IMR-90 (cell line): Measurements from ENCODE around the gene CNTFR. TPM values are rescaled to one million over a fixed set of nuclear protein-coding genes. Genes with fewer than 3 reads are reported as not detected.

Experiments
- ATAC-seq: fragments of 200-7000 bp; cut with Tn5 transposase; 2 replicates; pipeline ENCODE4 v1.9.1; 2020; ENCODE audit warnings: low read depth, mild to moderate bottlenecking, moderate library complexity
- BruUV-seq: library from RNA; stranded (reverse); fragments of 400-500 nt; replicated peaks from 2 replicates; lab custom pipeline; 2021; lab: Mats Ljungman, UMichigan
- CTCF ChIA-PET: fragments of 300-600 bp; formaldehyde crosslinking; extraction: SDS; loops from one replicate; lab custom pipeline; 2021; ENCODE audit warnings: antibody characterized with exemption; lab: Yijun Ruan, JAX
- POLR2A ChIA-PET: fragments of 300-600 bp; sonication (Branson Sonifier 250); formaldehyde crosslinking; loops from one replicate; lab custom pipeline; 2022; ENCODE audit warnings: antibody characterized with exemption; ENCODE audit not compliant: unreplicated experiment; lab: Charles Lee
- DNase-seq: peaks from one replicate; pipeline ENCODE4 v3.0.0; 2013
- H2AFZ ChIP-seq: replicated peaks from 2 replicates; pipeline ENCODE3; 2013; ENCODE audit warnings: low read length, mild to moderate bottlenecking; ENCODE audit not compliant: poor library complexity
- H2AK5ac ChIP-seq: 2 replicates; pipeline ENCODE4 v1.6.1; 2013; ENCODE audit warnings: low read depth, low read length, inconsistent platforms
- H2AK9ac ChIP-seq: replicated peaks from 2 replicates; pipeline ENCODE3; 2013; ENCODE audit warnings: mild to moderate bottlenecking, low read depth, low read length, moderate library complexity; ENCODE audit not compliant: poor library complexity
- H2BK120ac ChIP-seq: 2 replicates; pipeline ENCODE4 v1.6.1; 2013; ENCODE audit warnings: low read depth, low read length, inconsistent platforms
- H2BK15ac ChIP-seq: 3 replicates; pipeline ENCODE4 v1.6.1; 2013; ENCODE audit warnings: low read depth, low read length, inconsistent platforms
- H2BK20ac ChIP-seq: 2 replicates; pipeline ENCODE4 v1.6.1; 2013; ENCODE audit warnings: low read depth, mild to moderate bottlenecking, inconsistent platforms, low read length, moderate library complexity
- H2BK5ac ChIP-seq: 2 replicates; pipeline ENCODE4 v1.6.1; 2013; ENCODE audit warnings: mild to moderate bottlenecking, low read depth, low read length, inconsistent platforms; ENCODE audit not compliant: poor library complexity, severe bottlenecking
- H3K14ac ChIP-seq: replicated peaks from 2 replicates; pipeline ENCODE4 v1.6.1; 2013; ENCODE audit warnings: low read depth, low read length, inconsistent platforms
- H3K18ac ChIP-seq: 2 replicates; pipeline ENCODE4 v1.6.1; 2013; ENCODE audit warnings: low read depth, low read length, control low read depth
- H3K23ac ChIP-seq: 2 replicates; pipeline ENCODE4 v1.6.1; 2013; ENCODE audit warnings: low read depth, low read length, inconsistent platforms
- H3K27ac ChIP-seq: 2 replicates; pipeline ENCODE4 v1.5.1; 2013; ENCODE audit warnings: mild to moderate bottlenecking, control low read depth, low read length; ENCODE audit not compliant: insufficient read depth
- H3K27me3 ChIP-seq: 2 replicates; pipeline ENCODE4 v1.6.1; 2013; ENCODE audit warnings: low read length; ENCODE audit not compliant: control insufficient read depth, insufficient read depth
- H3K36me3 ChIP-seq: 2 replicates; pipeline ENCODE4 v1.6.1; 2013; ENCODE audit warnings: low read length, mixed read lengths; ENCODE audit not compliant: control insufficient read depth, insufficient read depth
- H3K4ac ChIP-seq: 2 replicates; pipeline ENCODE4 v1.6.1; 2013; ENCODE audit warnings: low read depth, low read length, inconsistent platforms
- H3K4me1 ChIP-seq: 2 replicates; pipeline ENCODE4 v1.6.1; 2013; ENCODE audit warnings: low read length, mixed read lengths; ENCODE audit not compliant: control insufficient read depth, insufficient read depth
- H3K4me2 ChIP-seq: 2 replicates; pipeline ENCODE4 v1.6.1; 2013; ENCODE audit warnings: low read depth, mild to moderate bottlenecking, control low read depth, low read length, moderate library complexity
- H3K4me3 ChIP-seq: 2 replicates; pipeline ENCODE4 v1.5.1; 2013; ENCODE audit warnings: low read depth, mild to moderate bottlenecking, control low read depth, low read length, moderate library complexity; ENCODE audit not compliant: insufficient read depth
- H3K56ac ChIP-seq: 2 replicates; pipeline ENCODE4 v1.6.1; 2013; ENCODE audit warnings: low read length, inconsistent platforms; ENCODE audit not compliant: insufficient read depth; ENCODE audit errors: extremely low read depth
- H3K79me1 ChIP-seq, 2 experiments: 2 replicates each; pipeline ENCODE4 v1.6.1; 2013; ENCODE audit warnings: low read length in 2 of 2, inconsistent platforms in 1 of 2, low read depth in 1 of 2
- H3K9ac ChIP-seq: 2 replicates; pipeline ENCODE4 v1.6.1; 2013; ENCODE audit warnings: low read depth, low read length, control low read depth
- H3K9me1 ChIP-seq: 2 replicates; pipeline ENCODE4 v1.6.1; 2013; ENCODE audit warnings: low read length, inconsistent platforms; ENCODE audit not compliant: insufficient read depth
- H3K9me3 ChIP-seq: 2 replicates; pipeline ENCODE4 v1.6.1; 2013; ENCODE audit warnings: low read length; ENCODE audit not compliant: control insufficient read depth, insufficient read depth
- H4K20me1 ChIP-seq: 2 replicates; pipeline ENCODE4 v1.6.1; 2013; ENCODE audit warnings: low read length, inconsistent platforms; ENCODE audit not compliant: insufficient read depth
- H4K5ac ChIP-seq: 2 replicates; pipeline ENCODE4 v1.6.1; 2013; ENCODE audit warnings: mild to moderate bottlenecking, low read depth, low read length, control low read depth
- H4K8ac ChIP-seq, 2 experiments: 2 replicates each; pipeline ENCODE4 v1.6.1; 2013; ENCODE audit warnings: low read depth in 2 of 2, low read length in 2 of 2, control low read depth in 1 of 2, inconsistent platforms in 1 of 2
- H4K91ac ChIP-seq: 2 replicates; pipeline ENCODE4 v1.6.1; 2013; ENCODE audit warnings: low read depth, low read length, inconsistent platforms; ENCODE audit not compliant: insufficient read depth
- BHLHE40 ChIP-seq: fragments of 150-350 bp; IDR thresholded peaks from 2 replicates; pipeline ENCODE4 v1.6.1; 2016; ENCODE audit warnings: mild to moderate bottlenecking, low read depth, low read length
- CEBPB ChIP-seq: IDR thresholded peaks from 2 replicates; pipeline ENCODE4 v1.6.1; 2012; ENCODE audit warnings: low read depth, low read length, improper control_type of control experiment
- CHD1 ChIP-seq: IDR thresholded peaks from 2 replicates; pipeline ENCODE4 v1.6.1; 2012; ENCODE audit warnings: low read depth, low read length, improper control_type of control experiment
- FOS ChIP-seq: fragments of 150-350 bp; IDR thresholded peaks from 2 replicates; pipeline ENCODE4 v1.6.1; 2016; ENCODE audit warnings: low read depth, low read length
- MAFK ChIP-seq: IDR thresholded peaks from 2 replicates; pipeline ENCODE4 v1.6.1; 2012; ENCODE audit warnings: low read depth, low read length, improper control_type of control experiment
- MAZ ChIP-seq: IDR thresholded peaks from 2 replicates; pipeline ENCODE4 v1.6.1; 2012; ENCODE audit warnings: low read depth, mild to moderate bottlenecking, low read length, improper control_type of control experiment, moderate library complexity, borderline replicate concordance
- MXI1 ChIP-seq: IDR thresholded peaks from 2 replicates; pipeline ENCODE4 v1.6.1; 2012; ENCODE audit warnings: low read depth, mild to moderate bottlenecking, low read length, moderate library complexity, borderline replicate concordance
- RAD21 ChIP-seq: IDR thresholded peaks from 2 replicates; pipeline ENCODE4 v1.6.1; 2012; ENCODE audit warnings: low read length, improper control_type of control experiment
- RFX5 ChIP-seq: IDR thresholded peaks from 2 replicates; pipeline ENCODE4 v1.8.0; 2012; ENCODE audit warnings: low read depth, mild to moderate bottlenecking, low read length, moderate library complexity
- USF2 ChIP-seq: fragments of 150-350 bp; IDR thresholded peaks from 2 replicates; pipeline ENCODE4 v1.6.1; 2017; ENCODE audit warnings: mild to moderate bottlenecking, antibody characterized with exemption, low read length, low read depth
- WGBS, 2 experiments: methylation state at CpG; one replicate each; pipeline versions ENCODE4 v1.1.5 to v1.1.7; 2013; ENCODE audit warnings: missing lambda C conversion rate in 2 of 2; ENCODE audit not compliant: insufficient read length in 1 of 2; ENCODE audit errors: extremely low coverage in 2 of 2; 5-methylcytosine and 5-hydroxymethylcytosine counted together
- dilution Hi-C: fragments of 300-500 bp; cut with HindIII; formaldehyde crosslinking; loops from one replicate; pipeline ENCODE4 v1.14.3; 2018; ENCODE audit warnings: low sequenced_read_pairs; ENCODE audit not compliant: unreplicated experiment
- in situ Hi-C: fragments of 300-500 bp; cut with MboI; formaldehyde crosslinking; loops from 3 replicates; pipeline ENCODE4 v1.14.3; 2019; ENCODE audit warnings: low sequenced_read_pairs, inconsistent platforms, mixed read lengths
- intact Hi-C: fragments of 100-400 bp; cut with micrococcal nuclease; formaldehyde crosslinking; loops from 2 replicates; pipeline ENCODE4 v1.10.0; 2022
- polyA plus RNA-seq, 3 experiments: library from polyadenylated mRNA; depleted of rRNA; stranded (reverse); fragments of >200 nt; gene quantifications; 2 replicates each; pipeline ENCODE4 v1.2.3, GENCODE V29; 2012; ENCODE audit warnings: low replicate concordance in 1 of 3
- total RNA-seq: library from RNA; depleted of rRNA; stranded (reverse); fragments of >200 nt; gene quantifications from 2 replicates; pipeline ENCODE4 v1.2.3, GENCODE V29; 2012
- TF ChIP-seq, protein P1 (sequence below): fragments of 150-350 bp; IDR thresholded peaks from 2 replicates; pipeline ENCODE4 v1.6.1; 2016; ENCODE audit warnings: low read depth, mild to moderate bottlenecking, low read length, moderate library complexity, borderline replicate concordance
- TF ChIP-seq, protein P2 (sequence below): conservative IDR thresholded peaks from 2 replicates; pipeline ENCODE4 v1.5.1; 2012; ENCODE audit warnings: mild to moderate bottlenecking, low read depth, low read length, improper control_type of control experiment

The CNTFR gene
- total and polyA plus RNA-seq, 2 of the 4 experiments (the other 2 are of a cell fraction) = not detected

- in situ Hi-C loops = no loop called here
- DNase-seq = no peak
- no CpG with 5 or more reads among the region's 2 CpGs for WGBS, 2 experiments
Observed at GRCh38 chr9:34513567-34514214, 75.8 kb downstream of the CNTFR start.

More at GRCh38 chr9:34513567-34514214, 75.8 kb downstream of the CNTFR start:
- intact Hi-C loops (no loop called here), dilution Hi-C loops (no loop called here)
- no peaks in the 10 kb centered on the region for H3K9me3 ChIP-seq
- TF ChIP-seq FOS (no peak), RAD21 (no peak), USF2 (no peak), MAFK (no peak), RFX5 (no peak), BHLHE40 (no peak), CHD1 (no peak), MAZ (no peak), CEBPB (no peak), MXI1 (no peak)
- TF ChIP-seq, protein P1, sequence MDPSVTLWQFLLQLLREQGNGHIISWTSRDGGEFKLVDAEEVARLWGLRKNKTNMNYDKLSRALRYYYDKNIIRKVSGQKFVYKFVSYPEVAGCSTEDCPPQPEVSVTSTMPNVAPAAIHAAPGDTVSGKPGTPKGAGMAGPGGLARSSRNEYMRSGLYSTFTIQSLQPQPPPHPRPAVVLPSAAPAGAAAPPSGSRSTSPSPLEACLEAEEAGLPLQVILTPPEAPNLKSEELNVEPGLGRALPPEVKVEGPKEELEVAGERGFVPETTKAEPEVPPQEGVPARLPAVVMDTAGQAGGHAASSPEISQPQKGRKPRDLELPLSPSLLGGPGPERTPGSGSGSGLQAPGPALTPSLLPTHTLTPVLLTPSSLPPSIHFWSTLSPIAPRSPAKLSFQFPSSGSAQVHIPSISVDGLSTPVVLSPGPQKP = no peak
- TF ChIP-seq, protein P2, sequence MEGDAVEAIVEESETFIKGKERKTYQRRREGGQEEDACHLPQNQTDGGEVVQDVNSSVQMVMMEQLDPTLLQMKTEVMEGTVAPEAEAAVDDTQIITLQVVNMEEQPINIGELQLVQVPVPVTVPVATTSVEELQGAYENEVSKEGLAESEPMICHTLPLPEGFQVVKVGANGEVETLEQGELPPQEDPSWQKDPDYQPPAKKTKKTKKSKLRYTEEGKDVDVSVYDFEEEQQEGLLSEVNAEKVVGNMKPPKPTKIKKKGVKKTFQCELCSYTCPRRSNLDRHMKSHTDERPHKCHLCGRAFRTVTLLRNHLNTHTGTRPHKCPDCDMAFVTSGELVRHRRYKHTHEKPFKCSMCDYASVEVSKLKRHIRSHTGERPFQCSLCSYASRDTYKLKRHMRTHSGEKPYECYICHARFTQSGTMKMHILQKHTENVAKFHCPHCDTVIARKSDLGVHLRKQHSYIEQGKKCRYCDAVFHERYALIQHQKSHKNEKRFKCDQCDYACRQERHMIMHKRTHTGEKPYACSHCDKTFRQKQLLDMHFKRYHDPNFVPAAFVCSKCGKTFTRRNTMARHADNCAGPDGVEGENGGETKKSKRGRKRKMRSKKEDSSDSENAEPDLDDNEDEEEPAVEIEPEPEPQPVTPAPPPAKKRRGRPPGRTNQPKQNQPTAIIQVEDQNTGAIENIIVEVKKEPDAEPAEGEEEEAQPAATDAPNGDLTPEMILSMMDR = no peak
- no peak overlapping the region for H3K56ac ChIP-seq
- no peaks in the 10 kb centered on the region for H4K20me1 ChIP-seq
- H3K4me2 ChIP-seq = no peak overlapping the region
- no peak overlapping the region for H2BK20ac ChIP-seq
- no TSS peak for BruUV-seq
- no peak overlapping the region for H2BK5ac ChIP-seq
- H2AFZ ChIP-seq = no peak overlapping the region
- no peaks in the 10 kb centered on the region for H3K36me3 ChIP-seq
- no peak overlapping the region for H3K27ac ChIP-seq
- no peak overlapping the region for H4K91ac ChIP-seq
- no peak overlapping the region for H3K18ac ChIP-seq
- no peaks in the 10 kb centered on the region for H3K9me1 ChIP-seq
- H4K8ac ChIP-seq = no peak overlapping the region
- no peak overlapping the region for H2BK120ac ChIP-seq
- no peak overlapping the region for H3K14ac ChIP-seq
- no peaks in the 10 kb centered on the region for H3K79me1 ChIP-seq
- no peak overlapping the region for H3K9ac ChIP-seq
- no peak overlapping the region for H3K23ac ChIP-seq
- H2AK9ac ChIP-seq = no peak overlapping the region
- ATAC-seq = no peak
- H3K27me3 ChIP-seq = peaks cover 58% of the 10 kb centered on the region
- no peak overlapping the region for H3K4me3 ChIP-seq
- no peak overlapping the region for H2BK15ac ChIP-seq
- H2AK5ac ChIP-seq = no peak overlapping the region
- no peak overlapping the region for H4K5ac ChIP-seq
- ChIA-PET POLR2A (no interaction called here), CTCF (no interaction called here)
- H3K4me1 ChIP-seq = no peaks in the 10 kb centered on the region
- no peak overlapping the region for H3K4ac ChIP-seq
